GM18505 (cell line): ENCODE data around the gene SLX9.

ENCODE experiments used
- ATAC-seq: cut with Tn5 transposase; IDR thresholded peaks from one replicate; pipeline ENCODE4 v1.9.1; 2021; ENCODE audit not compliant: unreplicated experiment
- POLR2A ChIP-seq: IDR thresholded peaks from 4 replicates; pipeline ENCODE4 v1.6.1; 2011; ENCODE audit warnings: borderline replicate concordance; ENCODE audit not compliant: insufficient read depth, insufficient read length; ENCODE audit errors: extremely low read depth

SLX9 gene

DNA sequence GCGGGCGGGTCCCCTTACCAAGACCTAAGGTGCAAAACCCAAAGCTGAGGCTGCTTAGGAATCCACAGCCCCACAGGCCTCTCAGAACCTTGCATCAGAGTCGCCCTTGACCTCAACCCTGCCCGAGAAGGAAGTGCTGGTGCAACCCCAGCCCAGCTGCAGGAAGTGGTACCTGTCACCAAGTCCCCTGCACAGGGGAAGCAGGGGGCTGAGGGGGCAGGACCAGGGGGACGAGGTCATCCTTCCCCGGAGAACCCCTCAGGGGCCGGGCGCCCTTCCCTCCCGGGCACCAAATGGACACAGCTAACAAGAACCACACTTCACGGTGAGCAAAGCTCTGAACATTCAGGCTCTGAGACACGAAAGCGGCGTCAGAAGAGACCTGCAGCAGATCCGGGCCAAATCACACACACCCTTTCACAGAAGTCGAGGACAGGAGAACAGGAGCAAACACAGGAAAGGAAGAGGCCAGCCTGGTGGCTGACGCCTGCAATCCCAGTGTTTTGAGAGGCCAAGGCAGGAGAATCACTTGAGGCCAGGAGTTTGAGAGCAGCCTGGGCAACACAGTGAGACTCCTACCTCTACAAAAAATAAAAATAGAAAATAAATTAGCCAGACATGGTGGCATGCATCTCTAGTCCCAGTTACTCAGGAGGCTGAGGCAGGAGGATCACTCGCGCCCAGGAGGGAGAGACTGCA lies 25.5 kb upstream of the SLX9 start:
- ATAC-seq: no peak
- no peak for TF ChIP-seq POLR2A

GRCh38 chr21:44916965-44917364 lies 22.9 kb upstream of the SLX9 start:
- ATAC-seq: no peak
- no peak for TF ChIP-seq POLR2A

- TF ChIP-seq POLR2A: no peak
- no peak for ATAC-seq
Observed at GRCh38 chr21:44917446-44918106, 22.3 kb upstream of the SLX9 start.

- TF ChIP-seq POLR2A: no peak
- no peak for ATAC-seq
Observed at GRCh38 chr21:44918107-44918470, 21.7 kb upstream of the SLX9 start.

- TF ChIP-seq POLR2A: no peak
- ATAC-seq: no peak
Observed at GRCh38 chr21:44918581-44919033, 21.2 kb upstream of the SLX9 start.

GRCh38 chr21:44919111-44919912 lies 20.5 kb upstream of the SLX9 start:
- ATAC-seq: no peak
- TF ChIP-seq POLR2A: no peak

- no peak for ATAC-seq
- TF ChIP-seq POLR2A: no peak
Observed at GRCh38 chr21:44919913-44920693, 19.7 kb upstream of the SLX9 start.

GRCh38 chr21:44920694-44921604 lies 18.9 kb upstream of the SLX9 start, which contains the start of gene ITGB2:
ITGB2 (minus strand) TSS chr21:44920899; CDS start chr21:44910782, 10,117 bp downstream.
- peak; percentile 17 for TF ChIP-seq POLR2A
- ATAC-seq: no peak

- ATAC-seq: no peak
- TF ChIP-seq POLR2A: no peak
Observed at GRCh38 chr21:44921928-44922327, 17.9 kb upstream of the SLX9 start.

DNA sequence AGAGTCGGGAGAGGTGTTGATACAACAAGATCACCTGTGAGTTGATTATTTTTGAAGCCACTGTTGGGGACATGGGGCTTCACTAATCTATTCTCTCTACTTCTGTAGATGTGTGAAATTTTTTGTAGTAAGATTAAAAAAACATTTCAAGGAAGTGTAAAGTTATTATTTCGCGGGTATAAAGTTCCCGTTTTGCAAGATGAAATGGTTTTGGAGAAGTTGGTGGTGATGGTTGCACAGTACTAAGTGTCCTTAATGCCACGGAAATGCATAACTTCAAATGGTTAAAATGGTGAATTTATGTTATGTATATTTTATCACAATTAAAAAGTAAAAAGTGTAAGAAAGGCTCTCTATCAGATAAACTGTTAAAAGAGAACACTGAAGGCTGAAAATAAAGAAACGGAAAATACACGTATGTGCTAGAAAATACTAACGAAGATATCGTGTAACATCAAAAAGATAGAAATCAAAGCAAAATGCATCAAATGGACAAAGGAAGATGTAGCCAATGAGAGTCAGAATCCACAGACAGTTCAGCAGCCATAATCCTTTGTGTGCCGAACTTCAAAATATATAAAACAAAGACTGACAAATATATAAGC lies 16.2 kb upstream of the SLX9 start:
- ATAC-seq: no peak
- TF ChIP-seq POLR2A: no peak

DNA sequence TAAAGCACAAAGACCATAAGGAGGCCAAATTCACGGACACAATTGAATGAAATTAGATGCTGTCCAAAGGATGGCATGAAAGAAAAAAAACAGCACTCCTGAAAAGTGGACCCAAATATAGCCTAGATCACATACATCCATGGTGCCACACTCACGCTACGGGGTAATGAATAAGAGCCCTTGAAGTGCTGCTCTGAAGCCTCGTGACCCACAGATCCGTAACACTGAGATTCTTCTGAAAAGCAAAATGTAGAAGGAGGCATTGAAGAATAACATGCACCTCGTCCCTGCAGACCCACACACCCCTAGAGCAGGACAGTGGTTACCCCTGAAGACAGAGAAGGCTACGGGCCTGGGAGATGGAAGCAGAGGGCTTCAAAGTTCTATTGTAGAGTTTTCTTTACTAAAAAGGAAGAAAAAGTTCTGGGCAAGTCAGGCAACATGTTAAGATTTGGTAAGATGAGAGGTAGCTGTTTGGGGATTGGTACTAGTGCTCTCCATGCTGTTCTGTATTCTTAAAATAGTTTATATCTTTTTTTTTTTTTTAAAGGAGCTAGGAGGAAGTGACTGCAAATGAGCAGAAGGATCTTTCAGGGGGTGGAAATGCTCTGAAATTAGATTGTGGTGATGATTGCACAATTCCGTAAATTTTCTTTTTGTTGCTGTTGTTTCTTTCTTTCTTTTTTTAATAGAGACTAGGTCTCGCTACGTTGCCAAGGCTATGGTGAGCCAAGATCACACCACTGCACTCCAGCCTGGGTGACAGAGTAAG lies 15.0 kb upstream of the SLX9 start:
- no peak for TF ChIP-seq POLR2A
- no peak for ATAC-seq

DNA sequence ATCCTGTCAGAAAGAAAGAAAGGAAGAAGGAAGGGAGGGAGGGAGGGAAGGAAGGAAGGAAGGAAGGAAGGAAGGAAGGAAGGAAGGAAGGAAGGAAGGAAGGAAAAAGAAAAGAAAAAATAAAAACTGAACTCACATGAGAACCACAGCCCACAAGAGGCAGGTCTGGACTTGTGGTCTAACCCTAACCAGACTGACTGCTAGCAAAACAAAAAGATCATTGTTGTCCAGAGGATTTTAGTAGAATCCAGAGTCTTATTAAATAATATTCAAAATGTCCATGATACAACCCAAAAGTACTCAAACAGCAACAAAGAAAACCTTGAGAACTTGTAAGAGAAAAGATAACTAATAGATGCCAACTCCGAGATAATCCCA lies 14.5 kb upstream of the SLX9 start:
- TF ChIP-seq POLR2A: no peak
- no peak for ATAC-seq
